ENCODE data around the gene AMMECR1L. TPM values are rescaled to one million over a fixed set of nuclear protein-coding genes. Genes with fewer than 3 reads are reported as not detected.

AMMECR1L gene
- total RNA-seq, 1 donor from 2014 or later: 24.0 TPM

- H3K36me3 Mint-ChIP-seq (ENCODE audit: insufficient read depth): peaks cover 16% of the 10 kb centered on the region
- TF ChIP-seq CTCF (IDR thresholded peaks at IDR 0.05; ENCODE audit: unreplicated experiment): no peak
- H3K4me1 Mint-ChIP-seq (ENCODE audit: low read depth): peaks cover 5% of the 10 kb centered on the region
- H3K27me3 Mint-ChIP-seq: no peaks in the 10 kb centered on the region
- no peaks in the 10 kb centered on the region for H3K9me3 Mint-ChIP-seq (ENCODE audit: low read depth)
- H3K4me3 Mint-ChIP-seq (ENCODE audit: low read depth): no peak overlapping the region
- H3K27ac Mint-ChIP-seq: no peak overlapping the region
- no peak for DNase-seq (ENCODE audit: low spot score, unreplicated experiment)
Observed at GRCh38 chr2:127874378-127875269, 11.1 kb downstream of the AMMECR1L start.

- TF ChIP-seq CTCF (IDR thresholded peaks at IDR 0.05; ENCODE audit: unreplicated experiment): no peak
- no peak overlapping the region for H3K27ac Mint-ChIP-seq
- no peak overlapping the region for H3K4me3 Mint-ChIP-seq (ENCODE audit: low read depth)
- DNase-seq (ENCODE audit: low spot score, unreplicated experiment): no peak
- H3K4me1 Mint-ChIP-seq (ENCODE audit: low read depth): peaks cover 5% of the 10 kb centered on the region
- H3K27me3 Mint-ChIP-seq: no peaks in the 10 kb centered on the region
- no peaks in the 10 kb centered on the region for H3K9me3 Mint-ChIP-seq (ENCODE audit: low read depth)
- peaks cover 18% of the 10 kb centered on the region for H3K36me3 Mint-ChIP-seq (ENCODE audit: insufficient read depth)
Observed at GRCh38 chr2:127873707-127874303, 12.0 kb downstream of the AMMECR1L start.

- no peak for TF ChIP-seq CTCF (IDR thresholded peaks at IDR 0.05; ENCODE audit: unreplicated experiment)
- no peak overlapping the region for H3K4me3 Mint-ChIP-seq (ENCODE audit: low read depth)
- peaks cover 5% of the 10 kb centered on the region for H3K4me1 Mint-ChIP-seq (ENCODE audit: low read depth)
- peaks cover 18% of the 10 kb centered on the region for H3K36me3 Mint-ChIP-seq (ENCODE audit: insufficient read depth)
- no peaks in the 10 kb centered on the region for H3K27me3 Mint-ChIP-seq
- H3K9me3 Mint-ChIP-seq (ENCODE audit: low read depth): no peaks in the 10 kb centered on the region
- no peak for DNase-seq (ENCODE audit: low spot score, unreplicated experiment)
- peak overlapping the region; percentile 64 for H3K27ac Mint-ChIP-seq
Observed at GRCh38 chr2:127872354-127872753, 13.4 kb downstream of the AMMECR1L start.

GRCh38 chr2:127865926-127866325 lies 19.8 kb downstream of the AMMECR1L start:
- H3K27ac Mint-ChIP-seq: no peak overlapping the region
- H3K36me3 Mint-ChIP-seq (ENCODE audit: insufficient read depth): peaks cover 24% of the 10 kb centered on the region
- no peaks in the 10 kb centered on the region for H3K9me3 Mint-ChIP-seq (ENCODE audit: low read depth)
- H3K4me1 Mint-ChIP-seq (ENCODE audit: low read depth): peaks cover under 1% of the 10 kb centered on the region
- no peak for TF ChIP-seq CTCF (IDR thresholded peaks at IDR 0.05; ENCODE audit: unreplicated experiment)
- no peak for DNase-seq (ENCODE audit: low spot score, unreplicated experiment)
- H3K27me3 Mint-ChIP-seq: no peaks in the 10 kb centered on the region
- H3K4me3 Mint-ChIP-seq (ENCODE audit: low read depth): no peak overlapping the region

- Mint-ChIP-seq H3K4me3 (ENCODE audit: low read depth) (no peak overlapping the region), H3K9me3 (ENCODE audit: low read depth) (no peaks in the 10 kb centered on the region), H3K27me3 (no peaks in the 10 kb centered on the region), H3K36me3 (ENCODE audit: insufficient read depth) (peaks cover 24% of the 10 kb centered on the region), H3K4me1 (ENCODE audit: low read depth) (peaks cover 10% of the 10 kb centered on the region), H3K27ac (no peak overlapping the region)
- no peak for DNase-seq (ENCODE audit: low spot score, unreplicated experiment)
- TF ChIP-seq CTCF (IDR thresholded peaks at IDR 0.05; ENCODE audit: unreplicated experiment): no peak
Observed at GRCh38 chr2:127864877-127865276, 20.9 kb downstream of the AMMECR1L start.
